Mucosa of descending colon (tissue), 3 donors: ENCODE measurements around the gene ZFHX2. TPM values are rescaled to one million over a fixed set of nuclear protein-coding genes. Genes with fewer than 3 reads are reported as not detected.

Experiments
- ATAC-seq: fragments of 200-7000 bp; cut with Tn5 transposase; one replicate; pipeline ENCODE4 v1.9.1; 2020; ENCODE audit warnings: mild to moderate bottlenecking, moderate library complexity
- DNase-seq, 3 donors: peaks; one replicate each; pipeline ENCODE4 v3.0.0-alpha.2; 2020
- H3K36me3 ChIP-seq: fragments of 200-600 bp; one replicate; pipeline ENCODE4 v1.8.0; 2021; ENCODE audit warnings: low read depth, mild to moderate bottlenecking
- H3K4me1 ChIP-seq: fragments of 200-600 bp; one replicate; pipeline ENCODE4 v1.8.0; 2021; ENCODE audit warnings: low read depth, mild to moderate bottlenecking
- H3K4me3 ChIP-seq: fragments of 200-600 bp; one replicate; pipeline ENCODE4 v1.8.0; 2021; ENCODE audit warnings: mild to moderate bottlenecking
- H3K9me3 ChIP-seq: fragments of 200-600 bp; one replicate; pipeline ENCODE4 v1.8.0; 2021; ENCODE audit warnings: mild to moderate bottlenecking
- intact Hi-C, 2 donors: fragments of 100-400 bp; cut with DNase I in 1 of 2; cut with micrococcal nuclease in 1 of 2; formaldehyde crosslinking; loops; one replicate each; pipeline versions ENCODE4 v1.11.0 to v1.11.1; 2022; cut with DNase I, micrococcal nuclease
- total RNA-seq, 3 donors: library from RNA; stranded (reverse); fragmentation: NEBNext Ultra II Directional in 2 of 3; extraction: Animal tissue kit (Norgen Biotek cat#: 25700) in 2 of 3; gene quantifications; one replicate each; pipeline versions ENCODE4 v1.2.1 to v1.2.4, GENCODE V29; 2021 to 2023
- TF ChIP-seq, protein P1 (sequence below): fragments of 200-600 bp; IDR thresholded peaks from one replicate; pipeline ENCODE4 v1.8.0; 2022; ENCODE audit warnings: antibody characterized with exemption, mild to moderate bottlenecking
- donor health status: DM: no; HTN: no; CAD: no; lungs with moderate emphysema.
- donor health status: DM: no; HTN: no; CAD: no.
- donor health status: DM: no; HTN: yes; CAD: no.

Gene ZFHX2
- total RNA-seq, 3 donors from 2014 or later, result 0.92 to 3.2 (median 1.6) TPM

DNA sequence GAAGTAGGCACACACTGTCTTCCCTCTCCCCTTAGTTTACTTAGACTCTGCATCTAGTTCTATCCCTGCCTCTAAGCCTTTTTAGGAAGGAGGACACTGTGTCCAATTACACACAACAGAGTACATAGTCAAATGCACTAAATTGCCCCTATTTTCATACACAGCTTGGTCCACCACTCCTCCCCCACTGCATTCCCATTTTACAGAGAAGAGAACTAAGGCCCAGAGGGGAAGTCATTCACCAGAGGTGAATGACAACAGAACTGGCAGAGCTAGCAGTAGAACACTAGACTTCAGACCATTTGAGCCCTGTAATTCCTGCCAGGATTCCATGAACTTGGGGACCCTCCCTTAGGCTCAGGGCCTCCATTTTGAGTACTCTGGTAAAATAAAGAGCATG lies 28.2 kb upstream of the ZFHX2 start:
- Histone ChIP-seq H3K4me3 (no peak overlapping the region), H3K4me1 (peaks cover 16% of the 10 kb centered on the region), H3K9me3 (no peaks in the 10 kb centered on the region), H3K36me3 (no peaks in the 10 kb centered on the region)
- ATAC-seq, result no peak
- intact Hi-C loops, result no loop called here
- TF ChIP-seq, protein P1, sequence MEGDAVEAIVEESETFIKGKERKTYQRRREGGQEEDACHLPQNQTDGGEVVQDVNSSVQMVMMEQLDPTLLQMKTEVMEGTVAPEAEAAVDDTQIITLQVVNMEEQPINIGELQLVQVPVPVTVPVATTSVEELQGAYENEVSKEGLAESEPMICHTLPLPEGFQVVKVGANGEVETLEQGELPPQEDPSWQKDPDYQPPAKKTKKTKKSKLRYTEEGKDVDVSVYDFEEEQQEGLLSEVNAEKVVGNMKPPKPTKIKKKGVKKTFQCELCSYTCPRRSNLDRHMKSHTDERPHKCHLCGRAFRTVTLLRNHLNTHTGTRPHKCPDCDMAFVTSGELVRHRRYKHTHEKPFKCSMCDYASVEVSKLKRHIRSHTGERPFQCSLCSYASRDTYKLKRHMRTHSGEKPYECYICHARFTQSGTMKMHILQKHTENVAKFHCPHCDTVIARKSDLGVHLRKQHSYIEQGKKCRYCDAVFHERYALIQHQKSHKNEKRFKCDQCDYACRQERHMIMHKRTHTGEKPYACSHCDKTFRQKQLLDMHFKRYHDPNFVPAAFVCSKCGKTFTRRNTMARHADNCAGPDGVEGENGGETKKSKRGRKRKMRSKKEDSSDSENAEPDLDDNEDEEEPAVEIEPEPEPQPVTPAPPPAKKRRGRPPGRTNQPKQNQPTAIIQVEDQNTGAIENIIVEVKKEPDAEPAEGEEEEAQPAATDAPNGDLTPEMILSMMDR, result no peak
- DNase-seq, result no peak

DNA sequence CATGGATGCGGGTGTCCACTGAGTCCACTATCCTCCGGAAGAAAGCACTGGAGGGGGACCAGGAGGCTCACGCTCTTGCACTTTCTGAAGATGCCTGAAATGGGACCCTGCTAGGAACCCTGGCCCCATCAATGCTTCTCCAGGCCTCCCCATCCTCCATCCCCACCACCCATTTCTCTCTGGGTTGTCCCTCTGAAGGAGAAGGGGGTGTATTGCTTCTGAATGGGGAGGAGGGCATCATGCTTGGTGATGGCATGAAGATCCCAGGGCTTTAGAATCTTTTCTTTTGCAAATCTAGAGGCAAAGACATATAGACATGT lies 27.7 kb upstream of the ZFHX2 start:
- Histone ChIP-seq H3K36me3 (no peaks in the 10 kb centered on the region), H3K4me3 (no peak overlapping the region), H3K9me3 (no peaks in the 10 kb centered on the region), H3K4me1 (peaks cover 16% of the 10 kb centered on the region)
- intact Hi-C loops, result no loop called here
- ATAC-seq (no peak), DNase-seq (no peak)
- TF ChIP-seq, protein P1, result no peak

- intact Hi-C loops, result no loop called here
- no peaks in the 10 kb centered on the region for H3K9me3 ChIP-seq
- no peak within 1 kb of the TSS for H3K4me3 ChIP-seq
- ATAC-seq (no peak), DNase-seq (no peak)
- TF ChIP-seq, protein P1, result no peak
- peaks cover 16% of the 10 kb centered on the region for H3K4me1 ChIP-seq
- no peaks in the 10 kb centered on the region for H3K36me3 ChIP-seq
Observed at GRCh38 chr14:23578560-23579310, 27.2 kb upstream of the ZFHX2 start, which contains the start of gene JPH4. JPH4 (minus strand) TSS chr14:23578790; CDS start chr14:23577453, 1,337 bp downstream.

GRCh38 chr14:23577710-23578392 lies 26.3 kb upstream of the ZFHX2 start:
- no peak for DNase-seq
- Histone ChIP-seq H3K4me3 (no peak overlapping the region), H3K9me3 (no peaks in the 10 kb centered on the region), H3K4me1 (peaks cover 16% of the 10 kb centered on the region), H3K36me3 (no peaks in the 10 kb centered on the region)
- TF ChIP-seq, protein P1, result no peak
- intact Hi-C loops, result no loop called here
- ATAC-seq, result no peak

GRCh38 chr14:23577004-23577681 lies 25.6 kb upstream of the ZFHX2 start:
- DNase-seq (no peak), ATAC-seq (peak; percentile 52)
- TF ChIP-seq, protein P1, result no peak
- Histone ChIP-seq H3K36me3 (no peaks in the 10 kb centered on the region), H3K4me3 (no peak overlapping the region), H3K9me3 (no peaks in the 10 kb centered on the region), H3K4me1 (peaks cover 16% of the 10 kb centered on the region)
- intact Hi-C loops, result no loop called here
